Measurements from ENCODE around the gene EFCAB6.

- TF ChIP-seq CTCF (IDR thresholded peaks at IDR 0.05), result no peak
- no peak for TF ChIP-seq POLR2AphosphoS5 (IDR thresholded peaks at IDR 0.05; ENCODE audit: low read depth, low read length)
- TF ChIP-seq REST (IDR thresholded peaks at IDR 0.05; ENCODE audit: insufficient read depth in 1 of 2, low read depth in 2 of 2, low read length in 1 of 2), result no peak
- TF ChIP-seq SIN3A (IDR thresholded peaks at IDR 0.05; ENCODE audit: borderline replicate concordance, insufficient read depth, low read depth, low read length), result no peak
Measured at GRCh38 chr22:43722444-43722843, 89.7 kb downstream of the EFCAB6 start.
